Eye (tissue), 1 donor: ENCODE data around the gene NIPA2.

Experiments used
- DNase-seq: peaks from one replicate; pipeline ENCODE4 v3.0.0-alpha.2; 2015

NIPA2 gene

DNA sequence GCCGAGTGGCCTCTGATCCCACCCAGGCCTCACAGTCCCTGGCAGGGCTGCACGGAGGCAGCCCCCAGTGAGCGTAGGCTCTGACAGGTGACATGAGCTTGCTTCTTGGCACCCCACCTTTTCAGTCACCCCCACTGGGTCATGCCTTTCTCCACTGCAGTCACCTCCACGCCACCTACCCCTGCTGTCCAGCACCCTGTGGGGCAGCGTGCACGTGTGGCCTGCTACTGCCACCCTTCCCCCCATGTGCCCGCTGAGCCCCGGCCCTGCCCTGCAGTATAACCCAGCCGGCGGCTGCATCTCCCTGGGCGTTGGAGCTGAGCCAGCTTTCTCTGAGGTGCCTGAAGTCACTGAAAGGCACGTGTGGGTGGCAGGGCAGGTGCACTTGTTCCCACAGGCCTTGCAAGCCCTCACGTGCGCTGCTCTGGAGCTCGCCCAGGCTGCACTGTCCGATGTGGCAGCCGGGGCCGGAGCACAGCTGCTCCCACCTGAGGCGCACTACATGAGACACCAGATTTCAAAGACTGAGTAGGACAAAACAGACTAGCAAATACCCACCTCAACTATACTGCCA, 65.6 kb downstream of the NIPA2 start:
- no peak for DNase-seq

DNA sequence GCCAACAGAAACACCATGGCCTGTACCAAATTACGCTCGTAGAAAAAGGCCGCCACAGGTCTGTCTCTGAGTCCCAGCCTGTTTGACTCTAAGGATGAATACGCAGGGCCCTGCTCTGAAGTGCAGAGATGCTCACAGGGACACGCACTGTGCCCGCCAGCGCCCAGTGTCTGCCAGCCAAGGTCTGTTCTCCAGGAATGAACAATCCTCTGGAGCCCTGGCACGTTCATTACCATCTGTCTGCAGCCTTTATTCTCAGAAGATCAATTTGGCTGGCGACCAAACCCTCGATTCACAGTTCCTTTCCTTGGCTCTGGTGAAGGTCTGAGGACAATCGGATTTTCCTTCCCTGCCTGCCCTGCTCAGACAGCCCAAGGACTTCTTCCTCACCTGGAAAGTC, 66.3 kb downstream of the NIPA2 start:
- no peak for DNase-seq

DNA sequence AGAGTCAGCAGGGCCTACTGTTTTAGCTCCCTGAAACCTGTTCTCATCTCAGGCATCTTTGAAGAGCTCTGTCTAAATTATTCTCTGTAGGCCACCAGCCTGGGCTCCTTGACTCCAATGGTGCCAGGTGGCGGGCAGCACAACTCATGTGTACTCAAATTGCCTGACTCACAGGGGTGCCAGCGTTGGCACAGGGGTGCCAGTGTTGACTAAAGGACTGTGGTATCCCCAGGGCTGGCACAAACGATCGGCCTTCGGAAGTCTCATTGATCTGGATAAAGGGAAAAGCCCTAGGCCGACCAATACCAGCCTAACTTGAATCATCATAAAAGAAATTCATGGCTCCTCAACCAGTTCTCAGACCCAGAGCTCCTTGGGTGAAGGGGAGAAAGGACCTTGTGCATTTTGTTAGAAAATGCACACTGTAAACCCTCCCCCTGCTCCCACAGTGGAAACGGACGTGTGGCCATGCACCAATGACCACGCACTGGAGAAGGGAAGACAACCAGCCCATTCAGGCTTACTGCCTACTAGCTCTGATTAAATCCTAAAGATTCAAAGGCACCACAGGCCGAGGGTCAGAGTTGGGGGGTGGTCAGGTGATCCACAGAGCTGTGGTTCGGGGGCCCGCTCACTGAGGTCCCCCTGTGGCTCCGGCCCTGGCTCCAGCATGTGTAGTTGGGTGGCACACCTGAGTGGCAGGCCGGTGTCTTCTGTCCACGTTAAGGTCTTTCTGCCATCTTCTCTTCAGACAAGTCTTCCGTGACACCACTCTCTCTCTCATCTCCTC, 68.9 kb downstream of the NIPA2 start:
- no peak for DNase-seq

DNA sequence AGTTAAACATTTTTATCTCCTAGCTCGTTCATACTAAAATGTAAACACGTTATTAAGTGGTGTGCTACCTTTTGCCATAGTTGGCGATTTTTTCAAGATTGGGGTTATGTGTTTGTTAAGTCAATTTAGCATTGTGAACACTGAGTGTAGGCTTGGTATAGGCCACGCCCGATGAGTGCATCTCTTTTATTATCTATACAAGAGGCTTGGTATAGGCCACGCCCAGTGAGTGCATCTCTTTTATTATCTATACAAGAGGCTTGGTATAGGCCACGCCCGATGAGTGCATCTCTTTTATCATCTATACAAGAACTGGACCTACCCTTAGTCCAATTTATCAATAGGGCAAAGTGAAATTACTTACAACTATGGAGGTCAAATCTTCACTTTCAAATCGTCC, 70.4 kb downstream of the NIPA2 start:
- DNase-seq: no peak

DNA sequence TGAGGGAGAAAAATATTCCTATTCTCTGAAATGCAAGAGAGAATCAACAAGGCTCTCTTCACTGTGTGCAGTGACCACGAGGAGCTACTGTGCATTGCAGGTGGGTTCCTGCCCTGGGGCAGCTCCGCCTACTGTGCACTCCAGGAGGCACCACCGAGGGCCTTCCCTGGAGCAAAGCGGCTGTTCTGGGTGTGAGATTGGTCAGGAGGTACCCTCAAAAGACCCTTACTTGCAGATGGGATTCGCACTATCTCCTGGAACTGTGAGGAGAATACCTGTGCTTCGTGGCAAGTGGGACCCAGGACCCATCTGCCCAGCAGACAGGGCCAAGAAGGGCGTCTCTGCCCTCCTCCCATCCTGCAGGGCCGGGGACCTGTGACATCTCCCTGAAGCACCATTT, 72.8 kb downstream of the NIPA2 start:
- DNase-seq: no peak

DNA sequence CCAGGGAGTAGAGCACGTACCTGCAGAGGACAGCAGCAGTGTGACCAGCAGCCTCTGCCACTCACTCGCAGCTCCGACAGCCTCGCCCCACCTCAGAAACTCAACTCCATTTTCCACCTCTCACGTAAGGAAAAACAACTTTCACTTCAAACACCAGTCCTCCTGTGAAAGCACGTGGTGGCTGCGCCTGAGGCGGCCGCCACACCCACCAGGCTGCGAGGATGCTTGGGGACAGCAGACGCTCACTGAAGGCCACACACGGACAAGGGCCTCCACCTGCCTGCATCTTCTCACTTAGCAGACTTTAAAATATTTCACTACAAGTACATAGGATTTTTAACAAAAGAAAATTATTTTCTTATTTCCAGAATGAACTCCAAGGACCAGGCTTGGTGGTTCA, 73.8 kb downstream of the NIPA2 start:
- no peak for DNase-seq

DNA sequence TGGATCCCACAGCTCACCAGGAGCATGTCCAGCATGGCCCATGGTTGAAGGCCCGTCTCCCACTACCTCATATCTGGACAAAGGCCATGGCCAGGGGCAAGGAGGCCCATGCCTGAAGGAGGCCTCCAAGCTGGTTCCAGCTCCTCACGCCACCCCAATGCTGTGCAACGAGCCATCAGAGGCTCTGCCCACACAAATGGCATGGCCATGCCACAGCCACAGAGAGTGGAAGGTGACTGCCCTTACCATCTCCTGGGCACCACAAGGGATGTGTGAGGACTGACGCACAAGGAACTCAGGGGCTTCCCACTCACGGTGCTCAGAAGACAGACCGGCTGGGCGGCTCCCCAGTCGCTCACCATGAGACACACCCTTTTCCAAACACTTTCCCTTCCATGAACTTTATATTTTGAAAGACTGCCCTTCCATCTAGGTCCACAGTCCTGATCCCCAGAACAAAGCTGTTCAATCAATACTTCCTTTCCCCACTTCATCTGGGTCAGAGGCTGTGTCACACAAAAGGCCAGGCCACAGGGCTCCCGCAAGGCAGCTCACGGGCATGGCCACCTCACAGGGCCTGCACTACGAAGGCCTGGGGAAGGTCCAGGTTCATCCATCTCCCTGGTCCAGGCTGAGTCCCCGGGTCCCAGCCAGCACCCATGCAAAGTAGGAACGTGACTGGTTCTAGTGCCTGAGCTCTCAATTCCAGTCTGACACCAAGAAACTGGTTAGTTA, 75.3 kb downstream of the NIPA2 start:
- no peak for DNase-seq

DNA sequence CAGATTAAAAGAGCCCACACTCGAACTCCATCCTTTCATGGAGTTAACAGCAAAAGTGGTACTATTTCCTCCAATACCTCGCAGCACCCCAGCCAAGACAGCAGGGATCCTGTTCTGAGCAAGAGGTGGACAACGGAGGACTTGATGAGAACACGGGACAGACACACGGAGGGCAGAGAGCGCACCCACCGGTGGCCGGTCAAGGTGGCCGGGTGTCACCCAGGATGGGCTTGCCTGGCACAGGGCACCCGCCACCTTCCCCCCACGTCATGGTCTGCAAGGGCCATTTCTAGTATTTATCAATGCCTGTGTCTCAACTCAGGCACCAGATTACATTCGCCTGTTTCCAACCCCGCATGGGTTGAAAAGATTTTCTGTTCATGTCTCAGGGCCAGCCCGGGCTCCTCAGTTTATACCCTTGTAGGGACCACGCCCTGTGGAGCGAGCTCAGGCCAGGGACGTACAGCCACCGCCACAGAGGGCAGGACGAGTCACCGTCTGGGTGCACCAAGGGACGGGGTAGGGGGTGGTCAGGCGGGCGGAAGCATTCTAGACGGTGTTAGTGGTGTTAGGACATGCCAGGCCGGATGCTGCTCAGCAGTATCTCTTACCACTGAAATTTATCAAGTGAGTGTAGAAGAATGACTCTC, 77.5 kb downstream of the NIPA2 start:
- DNase-seq: no peak

DNA sequence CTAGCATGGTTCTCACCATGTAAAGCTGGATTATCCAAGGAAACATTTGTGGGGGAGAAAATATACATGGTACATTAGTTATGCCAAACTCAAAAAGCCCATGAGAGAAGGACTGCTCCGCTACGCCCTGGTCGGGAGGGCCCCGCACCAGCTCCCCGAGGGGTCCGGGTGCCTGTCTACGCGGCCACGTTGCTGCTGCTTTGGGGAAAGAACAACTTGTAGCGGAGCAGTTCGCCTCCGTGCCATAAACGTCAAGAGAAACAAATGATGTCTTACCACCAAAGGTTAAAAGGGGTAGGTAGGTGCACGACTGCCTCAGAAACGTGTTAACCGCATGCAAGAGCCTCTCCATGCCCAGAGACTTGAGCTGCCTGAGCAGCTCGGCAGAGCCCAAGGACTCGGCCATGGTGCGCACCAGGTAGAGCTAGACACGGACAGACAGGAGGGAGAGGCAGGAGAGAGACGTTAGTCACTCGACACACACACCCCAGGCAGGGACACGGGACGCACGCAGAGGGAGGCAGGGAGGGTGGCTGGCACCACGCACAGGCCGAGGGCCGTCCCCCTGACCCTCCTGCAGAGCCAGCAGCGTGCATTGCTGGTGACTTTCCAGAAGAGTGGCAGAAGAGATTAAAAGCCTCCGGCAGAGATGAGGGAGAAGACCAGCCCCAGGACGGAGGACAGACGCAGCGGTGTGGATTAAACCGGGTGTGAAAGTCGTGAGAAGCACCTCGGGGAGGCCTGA, 78.3 kb downstream of the NIPA2 start:
- no peak for DNase-seq

DNA sequence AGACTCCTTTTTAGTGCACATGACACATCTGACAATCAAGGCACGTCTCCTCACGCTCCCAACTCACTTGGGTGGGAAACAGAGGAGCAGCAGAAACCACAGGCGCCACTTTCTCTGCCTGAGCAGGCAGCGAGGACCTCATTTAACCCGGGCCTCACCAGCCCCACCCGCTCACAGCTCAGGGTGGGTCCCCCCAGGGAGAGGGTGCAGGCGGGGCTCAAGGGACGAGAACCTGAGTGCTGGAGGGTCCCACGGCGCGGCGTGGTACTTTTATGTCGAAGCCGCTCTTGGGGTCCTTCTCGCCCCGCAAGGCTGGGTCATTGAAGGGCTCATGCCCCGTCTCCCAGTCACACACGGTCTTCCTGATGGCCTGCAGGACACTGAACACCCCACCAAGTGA, 79.1 kb downstream of the NIPA2 start:
- DNase-seq: no peak
